BE2C (cell line): ENCODE measurements around the gene ZNF19.
A peak's percentile ranks its signal among the peaks of the same experiment; 100 is the strongest.

Source experiments
- DNase-seq: peaks from one replicate; pipeline ENCODE4 v3.0.0-alpha.2; 2020
- H3K27me3 ChIP-seq: fragments of 250-450 bp; sonication (Bioruptor Pico); 2 replicates; pipeline ENCODE4 v1.5.1; 2020; ENCODE audit warnings: mild to moderate bottlenecking
- H3K36me3 ChIP-seq: fragments of 250-450 bp; sonication (Bioruptor Pico); 2 replicates; pipeline ENCODE4 v1.5.1; 2020; ENCODE audit warnings: mild to moderate bottlenecking
- H3K4me1 ChIP-seq: fragments of 250-450 bp; sonication (Bioruptor Pico); 2 replicates; pipeline ENCODE4 v1.5.1; 2020
- H3K4me3 ChIP-seq: 2 replicates; pipeline ENCODE4 v1.5.1; 2011; ENCODE audit warnings: low read depth, low read length
- H3K9me3 ChIP-seq: fragments of 250-450 bp; sonication (Bioruptor Pico); 2 replicates; pipeline ENCODE4 v1.5.1; 2020
- TF ChIP-seq, protein P1 (sequence below): IDR thresholded peaks from 2 replicates; pipeline ENCODE4 v1.5.1; 2012; ENCODE audit warnings: mild to moderate bottlenecking, low read depth, low read length

Gene ZNF19

DNA sequence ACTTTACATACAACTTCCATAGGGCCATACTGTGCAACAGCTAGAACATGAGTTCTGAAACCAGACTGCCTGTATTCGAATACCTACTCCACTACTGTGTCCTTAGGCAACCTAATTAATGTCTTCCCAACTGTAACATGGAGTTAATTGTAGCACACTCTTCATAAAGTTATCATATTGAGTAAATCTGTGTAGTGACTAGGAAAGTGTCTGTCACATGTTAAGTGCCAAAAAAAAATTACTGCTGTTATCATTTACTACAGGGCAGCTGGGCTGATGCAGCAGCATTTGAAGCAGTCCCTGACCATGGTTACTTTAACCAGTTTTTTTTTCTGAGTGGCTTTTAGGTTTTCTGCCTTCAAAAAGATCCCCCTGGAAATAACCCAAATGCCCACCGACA, 16.2 kb downstream of the ZNF19 start:
- Histone ChIP-seq H3K27me3 (no peaks in the 10 kb centered on the region), H3K4me3 (no peak overlapping the region), H3K36me3 (no peaks in the 10 kb centered on the region), H3K9me3 (no peaks in the 10 kb centered on the region), H3K4me1 (no peaks in the 10 kb centered on the region)
- DNase-seq: no peak
- TF ChIP-seq, protein P1, sequence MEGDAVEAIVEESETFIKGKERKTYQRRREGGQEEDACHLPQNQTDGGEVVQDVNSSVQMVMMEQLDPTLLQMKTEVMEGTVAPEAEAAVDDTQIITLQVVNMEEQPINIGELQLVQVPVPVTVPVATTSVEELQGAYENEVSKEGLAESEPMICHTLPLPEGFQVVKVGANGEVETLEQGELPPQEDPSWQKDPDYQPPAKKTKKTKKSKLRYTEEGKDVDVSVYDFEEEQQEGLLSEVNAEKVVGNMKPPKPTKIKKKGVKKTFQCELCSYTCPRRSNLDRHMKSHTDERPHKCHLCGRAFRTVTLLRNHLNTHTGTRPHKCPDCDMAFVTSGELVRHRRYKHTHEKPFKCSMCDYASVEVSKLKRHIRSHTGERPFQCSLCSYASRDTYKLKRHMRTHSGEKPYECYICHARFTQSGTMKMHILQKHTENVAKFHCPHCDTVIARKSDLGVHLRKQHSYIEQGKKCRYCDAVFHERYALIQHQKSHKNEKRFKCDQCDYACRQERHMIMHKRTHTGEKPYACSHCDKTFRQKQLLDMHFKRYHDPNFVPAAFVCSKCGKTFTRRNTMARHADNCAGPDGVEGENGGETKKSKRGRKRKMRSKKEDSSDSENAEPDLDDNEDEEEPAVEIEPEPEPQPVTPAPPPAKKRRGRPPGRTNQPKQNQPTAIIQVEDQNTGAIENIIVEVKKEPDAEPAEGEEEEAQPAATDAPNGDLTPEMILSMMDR: no peak

DNA sequence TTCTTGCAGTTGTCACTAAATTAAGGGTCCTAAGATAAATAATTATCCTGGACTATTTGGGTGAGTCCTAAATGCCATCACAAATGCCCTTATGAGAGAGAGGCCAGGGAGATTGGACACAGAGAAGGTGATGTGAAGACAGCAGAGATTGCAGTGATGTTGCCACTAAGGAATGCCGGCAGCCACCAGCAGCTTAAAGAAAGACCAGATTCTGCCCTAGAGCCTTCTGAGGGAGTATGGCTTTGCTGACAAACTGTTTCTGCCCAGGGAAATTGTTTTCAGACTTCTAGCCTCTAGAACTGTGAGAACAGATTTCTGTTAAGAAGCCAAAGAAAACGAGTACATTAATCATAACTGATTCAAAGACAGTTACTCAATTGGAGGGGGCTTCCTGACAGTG, 17.1 kb downstream of the ZNF19 start:
- no peaks in the 10 kb centered on the region for H3K27me3 ChIP-seq
- no peaks in the 10 kb centered on the region for H3K4me1 ChIP-seq
- H3K4me3 ChIP-seq: no peak overlapping the region
- DNase-seq: no peak
- H3K9me3 ChIP-seq: no peaks in the 10 kb centered on the region
- TF ChIP-seq, protein P1: no peak
- no peaks in the 10 kb centered on the region for H3K36me3 ChIP-seq

GRCh38 chr16:71467810-71468209, 21.3 kb downstream of the ZNF19 start:
- no peaks in the 10 kb centered on the region for H3K9me3 ChIP-seq
- no peak for DNase-seq
- TF ChIP-seq, protein P1: no peak
- H3K27me3 ChIP-seq: no peaks in the 10 kb centered on the region
- H3K36me3 ChIP-seq: no peaks in the 10 kb centered on the region
- no peaks in the 10 kb centered on the region for H3K4me1 ChIP-seq
- H3K4me3 ChIP-seq: no peak overlapping the region

GRCh38 chr16:71464231-71464630, 24.9 kb downstream of the ZNF19 start:
- Histone ChIP-seq H3K4me1 (no peaks in the 10 kb centered on the region), H3K27me3 (no peaks in the 10 kb centered on the region), H3K4me3 (no peak overlapping the region), H3K36me3 (no peaks in the 10 kb centered on the region), H3K9me3 (no peaks in the 10 kb centered on the region)
- DNase-seq: no peak
- TF ChIP-seq, protein P1: no peak

GRCh38 chr16:71461686-71462648, 27.2 kb downstream of the ZNF19 start, which contains the start of gene ZNF23:
Gene ZNF23 (minus strand): TSS chr16:71462247. CDS start chr16:71456796, 5,451 bp downstream.
- Histone ChIP-seq H3K27me3 (no peaks in the 10 kb centered on the region), H3K4me3 (peak within 1 kb of the TSS; percentile 95), H3K4me1 (no peaks in the 10 kb centered on the region), H3K9me3 (no peaks in the 10 kb centered on the region), H3K36me3 (no peaks in the 10 kb centered on the region)
- TF ChIP-seq, protein P1: no peak
- peak; percentile 86 for DNase-seq

- H3K4me1 ChIP-seq: no peaks in the 10 kb centered on the region
- TF ChIP-seq, protein P1: no peak
- peaks cover 2% of the 10 kb centered on the region; the same call in 1 of the 2 replicates for H3K36me3 ChIP-seq
- H3K4me3 ChIP-seq: peak overlapping the region; percentile 95
- DNase-seq: no peak
- no peaks in the 10 kb centered on the region for H3K9me3 ChIP-seq
- no peaks in the 10 kb centered on the region for H3K27me3 ChIP-seq
These were observed 28.2 kb downstream of the ZNF19 start for GRCh38 chr16:71460941-71461340.
